Mammary epithelial cell (primary cell): ENCODE data around the gene SCAP.

ENCODE experiments used
- CTCF ChIP-seq, 2 donors: IDR thresholded peaks in 1 of 2; conservative IDR thresholded peaks in 1 of 2; 2 replicates each; pipeline ENCODE4 v1.5.1; 2011 to 2012; ENCODE audit warnings: inconsistent platforms in 2 of 2, low read length in 2 of 2, mild to moderate bottlenecking in 2 of 2, control low read depth in 1 of 2, low read depth in 1 of 2; ENCODE audit not compliant: insufficient read depth in 1 of 2; ENCODE audit errors: extremely low read depth in 1 of 2
- EZH2 ChIP-seq: IDR thresholded peaks from 2 replicates; pipeline ENCODE4 v1.6.1; 2012; ENCODE audit warnings: low read length, inconsistent platforms, borderline replicate concordance

- TF ChIP-seq CTCF (conservative IDR thresholded peaks at IDR 0.05 in 1 of 2, IDR thresholded peaks at IDR 0.05 in 1 of 2; ENCODE audit: extremely low read depth in 1 of 2, insufficient read depth in 1 of 2, low read depth in 1 of 2, low read length in 2 of 2) (no peak), EZH2 (no peak)
Measured at GRCh38 chr3:47452453-47453215, 23.1 kb downstream of the SCAP start.
